Stimulated activated CD4-positive, alpha-beta T cell treated with anti-CD3 and anti-CD28 coated beads, Interleukin-12 subunit alpha, Interleukin-12 subunit beta, amount 100 ng/mL, for 24 hours (primary cell): ENCODE results near the gene PTPRCAP.
"Not testable (repeated sequence)": the region's sequence is repeated elsewhere in the genome, so short reads cannot be mapped to it uniquely, and the experiment has no call there.

Source experiments
- DNase-seq, 2 experiments: peaks; one replicate each; pipeline ENCODE4 v3.0.0-alpha.2; 2020; ENCODE audit warnings: low read depth in 2 of 2

PTPRCAP gene

GRCh38 chr11:67409261-67409666, 28.2 kb downstream of the PTPRCAP start:
- no peak for DNase-seq

- no peak for DNase-seq
Measured at GRCh38 chr11:67408437-67409200, 28.9 kb downstream of the PTPRCAP start.

GRCh38 chr11:67407688-67408163, 29.8 kb downstream of the PTPRCAP start:
- no peak for DNase-seq

- no peak for DNase-seq
Measured at GRCh38 chr11:67406969-67407687, 30.4 kb downstream of the PTPRCAP start.

GRCh38 chr11:67406420-67406968, 31.0 kb downstream of the PTPRCAP start:
- DNase-seq = no peak

GRCh38 chr11:67405688-67406339, 31.7 kb downstream of the PTPRCAP start:
- no peak for DNase-seq

GRCh38 chr11:67405196-67405567, 32.3 kb downstream of the PTPRCAP start:
- no peak for DNase-seq

GRCh38 chr11:67404515-67405195, 32.8 kb downstream of the PTPRCAP start:
- no peak for DNase-seq

- DNase-seq = not testable (repeated sequence)
Measured at GRCh38 chr11:67403085-67403484, 34.4 kb downstream of the PTPRCAP start.

GRCh38 chr11:67402192-67402839, 35.2 kb downstream of the PTPRCAP start:
- not testable (repeated sequence) for DNase-seq

GRCh38 chr11:67401495-67402191, 35.8 kb downstream of the PTPRCAP start, which contains the start of gene PPP1CA:
Gene PPP1CA (minus strand): TSS chr11:67401858. CDS start chr11:67401782, 76 bp downstream.
- peak; percentile 86 for DNase-seq

- DNase-seq = no peak
Measured at GRCh38 chr11:67400942-67401494, 36.5 kb downstream of the PTPRCAP start.

- DNase-seq = no peak
Measured at GRCh38 chr11:67400251-67400941, 37.1 kb downstream of the PTPRCAP start.

- no peak for DNase-seq
Measured at GRCh38 chr11:67398661-67399563, 38.6 kb downstream of the PTPRCAP start.

- DNase-seq = no peak
Measured at GRCh38 chr11:67397986-67398660, 39.4 kb downstream of the PTPRCAP start.

- no peak for DNase-seq
Measured at GRCh38 chr11:67397536-67397935, 39.9 kb downstream of the PTPRCAP start.

- DNase-seq = no peak
Measured at GRCh38 chr11:67396587-67397389, 40.7 kb downstream of the PTPRCAP start.
